ENCODE data around the gene GBA2. TPM values are rescaled to one million over a fixed set of nuclear protein-coding genes. Genes with fewer than 3 reads are reported as not detected.

GBA2 gene
- total RNA-seq, result 26.6 and 29.1 TPM in 2 replicates

GRCh38 chr9:35748858-35749514, at the start of gene GBA2, which contains the start of gene RGP1:
Gene GBA2 (minus strand): TSS chr9:35749228. CDS start chr9:35748704, 524 bp downstream.
Gene RGP1 (plus strand): TSS chr9:35749287. CDS start chr9:35749756, 469 bp downstream.

GRCh38 chr9:35791297-35791921, 42.4 kb upstream of the GBA2 start, which contains the start of gene NPR2:
Gene NPR2 (plus strand): TSS chr9:35791591. CDS start chr9:35792409, 818 bp downstream.

GRCh38 chr9:35754264-35754663, 5.2 kb upstream of the GBA2 start, which contains the start of gene MSMP:
Gene MSMP (minus strand): TSS chr9:35754276. CDS start chr9:35754129, 147 bp downstream.

GRCh38 chr9:35732185-35732799, 16.7 kb downstream of the GBA2 start, which contains the start of the genes CREB3 and TLN1:
Gene CREB3 (plus strand): TSS chr9:35732666. CDS start chr9:35732773, 107 bp downstream.
Gene TLN1 (minus strand): TSS chr9:35732195. CDS start chr9:35725694, 6,501 bp downstream.

GRCh38 chr9:35689542-35690293, 59.3 kb downstream of the GBA2 start, which contains the start of gene TPM2:
Gene TPM2 (minus strand): TSS chr9:35689925. CDS start chr9:35689817, 108 bp downstream.

Other genes with a start within 250 kb of the GBA2 start
- gene TESK1, start 144.0 kb downstream of the GBA2 start, total RNA-seq, result 9.2 and 10.3 TPM in 2 replicates
- gene CD72, start 130.8 kb downstream of the GBA2 start, total RNA-seq, result not detected in 2 replicates
- not detected in 2 replicates for gene SIT1, start 98.3 kb downstream of the GBA2 start, total RNA-seq
- gene RMRP, start 91.2 kb downstream of the GBA2 start, total RNA-seq, result 1,920 and 1,967 TPM in 2 replicates
- gene CCDC107, start 90.9 kb downstream of the GBA2 start, total RNA-seq, result 13.1 and 25.2 TPM in 2 replicates
- 3.1 and 3.5 TPM in 2 replicates for gene ARHGEF39, start 84.0 kb downstream of the GBA2 start, total RNA-seq
- not detected in 2 replicates for gene CA9, start 75.3 kb downstream of the GBA2 start, total RNA-seq
- 6.3 and 13.4 TPM in 2 replicates for gene TPM2, start 59.3 kb downstream of the GBA2 start, total RNA-seq
- 266 and 304 TPM in 2 replicates for gene TLN1, start 17.0 kb downstream of the GBA2 start, total RNA-seq
- gene CREB3, start 16.6 kb downstream of the GBA2 start, total RNA-seq, result 74.7 and 85.8 TPM in 2 replicates
- gene RGP1, start 59 bp upstream of the GBA2 start, total RNA-seq, result 11.1 and 12.1 TPM in 2 replicates
- gene MSMP, start 5.0 kb upstream of the GBA2 start, total RNA-seq, result 1.0 and 3.6 TPM in 2 replicates
- gene NPR2, start 42.4 kb upstream of the GBA2 start, total RNA-seq, result 5.1 and 7.9 TPM in 2 replicates
- gene SPAG8, start 63.0 kb upstream of the GBA2 start, total RNA-seq, result 0.20 TPM in 1 of 2 replicates, not detected in the other
- 17.2 and 20.4 TPM in 2 replicates for gene HINT2, start 65.8 kb upstream of the GBA2 start, total RNA-seq
- gene FAM221B, start 79.5 kb upstream of the GBA2 start, total RNA-seq, result not detected in 2 replicates
- 0.27 and 0.79 TPM in 2 replicates for gene TMEM8B, start 80.0 kb upstream of the GBA2 start, total RNA-seq
- gene OR13J1, start 121.2 kb upstream of the GBA2 start, total RNA-seq, result not detected in 2 replicates
- 0.69 and 2.0 TPM in 2 replicates for gene HRCT1, start 157.0 kb upstream of the GBA2 start, total RNA-seq
- gene SPAAR, start 160.3 kb upstream of the GBA2 start, total RNA-seq, result 26.6 and 26.8 TPM in 2 replicates
- gene OR2S2, start 208.9 kb upstream of the GBA2 start, total RNA-seq, result not detected in 2 replicates

Measured in mammary microvascular endothelial cell (primary cell).